GM13977 (cell line): ENCODE data around the gene CMIP.
"Not testable (repeated sequence)": the region's sequence is repeated elsewhere in the genome, so short reads cannot be mapped to it uniquely, and the experiment has no call there.

Experiments used
- DNase-seq: peaks from one replicate; pipeline ENCODE4 v3.0.0; 2012; ENCODE audit warnings: low spot score
- in situ Hi-C: fragments of 300-500 bp; cut with MboI; formaldehyde crosslinking; loops from one replicate; pipeline ENCODE4 v1.12.0; 2022; ENCODE audit warnings: low sequenced_read_pairs, low pct_unique_long_range_greater_than_20kb, mixed read lengths, inconsistent platforms; ENCODE audit not compliant: unreplicated experiment
- TF ChIP-seq, protein P1 (sequence below): IDR thresholded peaks from 2 replicates; pipeline ENCODE4 v1.5.1; 2012; ENCODE audit warnings: mild to moderate bottlenecking, control low read depth; ENCODE audit not compliant: insufficient read depth; ENCODE audit errors: extremely low read depth, missing control alignments

Gene CMIP

GRCh38 chr16:81681311-81681710 lies 236.7 kb downstream of the CMIP start:
- DNase-seq = no peak
- in situ Hi-C loops = no loop called here
- TF ChIP-seq, protein P1, sequence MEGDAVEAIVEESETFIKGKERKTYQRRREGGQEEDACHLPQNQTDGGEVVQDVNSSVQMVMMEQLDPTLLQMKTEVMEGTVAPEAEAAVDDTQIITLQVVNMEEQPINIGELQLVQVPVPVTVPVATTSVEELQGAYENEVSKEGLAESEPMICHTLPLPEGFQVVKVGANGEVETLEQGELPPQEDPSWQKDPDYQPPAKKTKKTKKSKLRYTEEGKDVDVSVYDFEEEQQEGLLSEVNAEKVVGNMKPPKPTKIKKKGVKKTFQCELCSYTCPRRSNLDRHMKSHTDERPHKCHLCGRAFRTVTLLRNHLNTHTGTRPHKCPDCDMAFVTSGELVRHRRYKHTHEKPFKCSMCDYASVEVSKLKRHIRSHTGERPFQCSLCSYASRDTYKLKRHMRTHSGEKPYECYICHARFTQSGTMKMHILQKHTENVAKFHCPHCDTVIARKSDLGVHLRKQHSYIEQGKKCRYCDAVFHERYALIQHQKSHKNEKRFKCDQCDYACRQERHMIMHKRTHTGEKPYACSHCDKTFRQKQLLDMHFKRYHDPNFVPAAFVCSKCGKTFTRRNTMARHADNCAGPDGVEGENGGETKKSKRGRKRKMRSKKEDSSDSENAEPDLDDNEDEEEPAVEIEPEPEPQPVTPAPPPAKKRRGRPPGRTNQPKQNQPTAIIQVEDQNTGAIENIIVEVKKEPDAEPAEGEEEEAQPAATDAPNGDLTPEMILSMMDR = no peak

- DNase-seq = no peak
- in situ Hi-C loops = no loop called here
- TF ChIP-seq, protein P1 = no peak
Observed at GRCh38 chr16:81684242-81684837, 239.7 kb downstream of the CMIP start.

- DNase-seq = no peak
- in situ Hi-C loops = no loop called here
- TF ChIP-seq, protein P1 = no peak
Observed at GRCh38 chr16:81684901-81685300, 240.3 kb downstream of the CMIP start.

DNA sequence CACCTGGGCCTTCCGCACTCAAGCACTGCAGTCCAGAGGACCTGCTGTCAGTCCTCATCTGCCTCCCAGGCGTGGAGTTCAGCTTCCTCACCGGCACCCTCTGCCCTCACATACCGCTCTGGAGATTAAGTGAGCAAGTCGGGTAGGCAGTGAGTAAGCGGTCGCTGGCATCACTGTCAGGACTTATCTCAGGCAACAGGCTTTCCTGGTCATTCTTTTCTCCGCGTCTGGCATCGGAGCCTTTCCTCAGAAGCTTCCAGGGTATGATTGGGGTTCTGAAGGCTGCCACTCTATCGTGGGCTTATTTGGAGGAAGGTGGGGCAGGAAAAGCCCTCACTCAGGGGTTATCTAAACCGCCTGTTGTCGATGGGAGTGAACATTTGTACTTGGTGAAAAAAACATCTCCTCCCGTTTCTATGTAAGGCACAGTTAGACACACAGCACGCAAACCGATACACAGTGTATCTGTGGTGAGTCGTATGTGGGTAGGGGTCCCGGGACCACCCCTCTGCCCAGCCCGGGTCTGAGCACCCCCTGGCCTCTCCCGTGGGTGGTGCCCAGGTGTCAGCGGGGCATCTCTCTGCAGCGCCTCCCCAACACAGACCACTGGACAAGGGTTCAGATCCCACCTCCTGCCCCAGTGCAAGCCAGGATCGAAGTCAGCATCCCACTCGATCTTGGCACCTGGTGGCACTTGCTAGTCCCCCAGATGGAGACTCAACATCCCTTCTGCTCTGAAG lies 242.0 kb downstream of the CMIP start:
- no peak for DNase-seq
- TF ChIP-seq, protein P1 = no peak
- in situ Hi-C loops = no loop called here

DNA sequence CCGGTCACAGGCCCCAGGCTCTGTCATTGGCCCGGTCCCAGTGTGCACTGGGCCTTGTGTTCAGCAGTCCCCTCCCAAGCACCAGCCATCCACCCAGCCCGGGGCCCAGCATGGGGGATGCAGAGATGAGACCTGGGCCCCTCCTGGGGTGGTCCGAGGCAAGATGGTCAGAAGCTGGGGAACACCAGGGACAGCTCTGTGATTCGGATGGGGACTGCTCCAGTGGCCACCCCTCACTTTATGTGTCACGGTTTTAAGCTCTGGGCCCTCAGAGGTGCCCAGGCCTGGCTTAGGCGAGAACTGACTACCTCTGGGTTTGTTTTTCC lies 242.5 kb downstream of the CMIP start:
- TF ChIP-seq, protein P1 = no peak
- in situ Hi-C loops = no loop called here
- no peak for DNase-seq

GRCh38 chr16:81688182-81688581 lies 243.6 kb downstream of the CMIP start:
- DNase-seq = no peak
- TF ChIP-seq, protein P1 = no peak
- in situ Hi-C loops = no loop called here

DNA sequence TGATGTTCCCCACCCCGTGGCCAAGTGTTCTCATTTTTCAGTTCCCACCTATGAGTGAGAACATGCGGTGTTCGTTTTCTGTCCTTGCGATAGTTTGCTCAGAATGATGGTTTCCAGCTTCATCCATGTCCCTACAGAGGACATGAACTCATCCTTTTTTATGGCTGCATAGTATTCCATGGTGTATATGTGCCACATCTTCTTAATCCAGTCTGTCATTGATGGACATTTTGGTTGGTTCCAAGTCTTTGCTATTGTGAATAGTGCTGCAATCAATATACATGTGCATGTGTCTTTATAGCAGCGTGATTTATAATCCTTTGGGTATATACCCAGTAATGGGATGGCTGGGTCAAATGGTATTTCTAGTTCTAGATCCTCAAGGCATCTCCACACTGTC lies 244.2 kb downstream of the CMIP start:
- in situ Hi-C loops, DNase-seq: not testable (repeated sequence)
